Fibroblast of lung (primary cell): ENCODE data around the gene UBE2E3. TPM values are rescaled to one million over a fixed set of nuclear protein-coding genes. Genes with fewer than 3 reads are reported as not detected.

Experiments used
- DNase-seq, 2 donors: peaks; one replicate each; pipeline versions ENCODE4 v3.0.0 to v3.0.0-alpha.2; 2010; ENCODE audit warnings: low read depth in 2 of 2
- H2AFZ ChIP-seq: 2 replicates; pipeline ENCODE4 v1.5.1; 2012; ENCODE audit warnings: low read length, control low read depth, inconsistent platforms
- H3K27ac ChIP-seq: 2 replicates; pipeline ENCODE4 v1.5.1; 2011; ENCODE audit warnings: low read length, control low read depth; ENCODE audit not compliant: insufficient read depth
- H3K27me3 ChIP-seq: 2 replicates; pipeline ENCODE4 v1.5.1; 2011; ENCODE audit warnings: mild to moderate bottlenecking, low read length; ENCODE audit not compliant: control insufficient read depth, insufficient read depth
- H3K36me3 ChIP-seq: 2 replicates; pipeline ENCODE4 v1.5.1; 2011; ENCODE audit warnings: low read length; ENCODE audit not compliant: control insufficient read depth, insufficient read depth
- H3K4me1 ChIP-seq: 2 replicates; pipeline ENCODE4 v1.5.1; 2011; ENCODE audit warnings: low read length; ENCODE audit not compliant: control insufficient read depth, insufficient read depth; ENCODE audit errors: extremely low read depth
- H3K4me2 ChIP-seq: 2 replicates; pipeline ENCODE4 v1.5.1; 2011; ENCODE audit warnings: low read length, control low read depth; ENCODE audit not compliant: insufficient read depth; ENCODE audit errors: extremely low read depth
- H3K4me3 ChIP-seq, 4 experiments: fragments of 200-600 bp in 1 of 4; sonication (generic) in 1 of 4; replicated peaks in 1 of 4; 2 replicates each; pipeline ENCODE4 v1.5.1; 2011 to 2016; ENCODE audit warnings: low read length in 4 of 4, low read depth in 3 of 4, mild to moderate bottlenecking in 3 of 4, control low read depth in 2 of 4, inconsistent platforms in 1 of 4, mixed read lengths in 1 of 4; ENCODE audit not compliant: insufficient read depth in 1 of 4; ENCODE audit errors: control extremely low read depth in 1 of 4
- H3K79me2 ChIP-seq: 2 replicates; pipeline ENCODE4 v1.5.1; 2012; ENCODE audit warnings: mild to moderate bottlenecking, low read length, inconsistent platforms; ENCODE audit not compliant: control insufficient read depth, insufficient read depth
- H3K9ac ChIP-seq: 2 replicates; pipeline ENCODE4 v1.5.1; 2011; ENCODE audit warnings: mild to moderate bottlenecking, low read length, control low read depth; ENCODE audit not compliant: insufficient read depth
- H3K9me3 ChIP-seq: 2 replicates; pipeline ENCODE4 v1.5.1; 2012; ENCODE audit warnings: low read depth, low read length; ENCODE audit not compliant: control insufficient read depth, insufficient read depth
- H4K20me1 ChIP-seq: 2 replicates; pipeline ENCODE4 v1.5.1; 2011; ENCODE audit warnings: low read length; ENCODE audit not compliant: control insufficient read depth, insufficient read depth; ENCODE audit errors: extremely low read depth
- EZH2 ChIP-seq: IDR thresholded peaks from 2 replicates; pipeline ENCODE4 v1.5.1; 2012; ENCODE audit warnings: low read length, control low read depth, mild to moderate bottlenecking; ENCODE audit errors: missing control alignments
- polyA plus RNA-seq, 2 donors: library from polyadenylated mRNA; depleted of rRNA in 1 of 2; stranded (reverse) in 1 of 2; unstranded in 1 of 2; fragments of >200 nt; gene quantifications; 2 replicates each; pipeline ENCODE4 v1.2.1, GENCODE V29; 2011 to 2012; ENCODE audit warnings: missing spikeins in 1 of 2
- total RNA-seq: library from RNA; depleted of rRNA; stranded (reverse); fragments of >200 nt; gene quantifications from 2 replicates; pipeline ENCODE4 v1.2.1, GENCODE V29; 2014
- TF ChIP-seq, protein P1 (sequence below), 2 donors: IDR thresholded peaks in 1 of 2; conservative IDR thresholded peaks in 1 of 2; 1 replicate in 1 of 2; 2 replicates in 1 of 2; pipeline ENCODE4 v1.5.1; 2011 to 2012; ENCODE audit warnings: low read length in 2 of 2, control low read depth in 1 of 2, inconsistent platforms in 1 of 2, low read depth in 1 of 2, mild to moderate bottlenecking in 1 of 2

Gene UBE2E3
- total and polyA plus RNA-seq, 2 donors (not counting 1 experiment from before 2014, with no cell fraction given): 57.5 to 138 TPM

DNA sequence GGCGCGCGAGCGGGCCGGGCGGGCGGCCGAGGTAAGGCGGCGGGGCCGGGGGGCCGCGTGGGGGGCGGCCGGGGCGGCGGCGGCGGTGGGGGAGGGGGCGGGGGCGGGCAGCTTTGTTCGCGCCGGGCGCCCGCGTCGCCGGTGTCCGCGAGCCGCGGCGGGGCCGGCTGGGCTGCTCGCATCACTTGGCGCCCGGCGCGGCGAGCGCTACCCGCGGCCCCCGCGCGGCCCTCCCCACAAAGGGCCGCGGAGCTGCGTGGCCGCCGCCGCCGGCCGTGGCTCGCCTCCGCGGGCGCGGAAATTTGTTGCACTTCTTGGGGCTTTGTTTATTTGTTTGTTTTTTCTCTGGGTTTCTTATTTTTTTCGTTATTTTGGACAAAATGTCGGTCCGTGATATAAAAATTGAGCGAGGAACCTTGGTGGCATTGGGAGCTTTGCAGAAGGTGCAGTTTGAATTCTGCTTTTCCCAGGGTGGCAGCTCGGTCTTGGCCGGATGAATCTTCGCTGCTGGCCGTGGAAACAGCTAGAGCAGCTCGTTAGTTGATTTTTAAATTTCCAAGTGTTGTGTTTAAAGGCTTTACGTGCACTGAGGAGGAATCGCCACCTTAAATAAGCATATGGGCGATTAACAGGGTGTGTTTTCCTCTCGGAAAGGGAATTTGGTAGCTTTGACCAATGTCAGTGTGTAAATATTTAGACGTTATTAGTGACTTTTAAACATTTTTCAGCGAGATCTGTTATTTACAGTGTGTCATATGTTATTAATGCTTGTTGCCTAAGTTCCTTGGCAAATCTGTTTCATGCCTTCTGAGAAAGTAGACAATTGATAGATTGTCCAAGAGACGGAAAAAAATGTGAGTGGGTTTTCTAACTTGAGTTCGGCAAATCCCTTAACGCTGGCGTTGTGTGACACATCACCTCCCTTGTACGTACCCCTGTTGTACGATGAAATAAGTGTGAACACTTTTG lies 822 bp downstream of the UBE2E3 start:
- Histone ChIP-seq H2AFZ (no peak overlapping the region), H3K9me3 (no peaks in the 10 kb centered on the region), H3K4me2 (peak overlapping the region; percentile 95), H3K27ac (peak overlapping the region; percentile 72), H3K79me2 (peaks cover 49% of the 10 kb centered on the region), H3K4me1 (peaks cover 16% of the 10 kb centered on the region), H3K4me3 (peak overlapping the region; percentile 74 to 99 (median 85)), H4K20me1 (no peaks in the 10 kb centered on the region), H3K27me3 (no peaks in the 10 kb centered on the region), H3K36me3 (no peaks in the 10 kb centered on the region), H3K9ac (peak overlapping the region; percentile 56)
- TF ChIP-seq, protein P1, sequence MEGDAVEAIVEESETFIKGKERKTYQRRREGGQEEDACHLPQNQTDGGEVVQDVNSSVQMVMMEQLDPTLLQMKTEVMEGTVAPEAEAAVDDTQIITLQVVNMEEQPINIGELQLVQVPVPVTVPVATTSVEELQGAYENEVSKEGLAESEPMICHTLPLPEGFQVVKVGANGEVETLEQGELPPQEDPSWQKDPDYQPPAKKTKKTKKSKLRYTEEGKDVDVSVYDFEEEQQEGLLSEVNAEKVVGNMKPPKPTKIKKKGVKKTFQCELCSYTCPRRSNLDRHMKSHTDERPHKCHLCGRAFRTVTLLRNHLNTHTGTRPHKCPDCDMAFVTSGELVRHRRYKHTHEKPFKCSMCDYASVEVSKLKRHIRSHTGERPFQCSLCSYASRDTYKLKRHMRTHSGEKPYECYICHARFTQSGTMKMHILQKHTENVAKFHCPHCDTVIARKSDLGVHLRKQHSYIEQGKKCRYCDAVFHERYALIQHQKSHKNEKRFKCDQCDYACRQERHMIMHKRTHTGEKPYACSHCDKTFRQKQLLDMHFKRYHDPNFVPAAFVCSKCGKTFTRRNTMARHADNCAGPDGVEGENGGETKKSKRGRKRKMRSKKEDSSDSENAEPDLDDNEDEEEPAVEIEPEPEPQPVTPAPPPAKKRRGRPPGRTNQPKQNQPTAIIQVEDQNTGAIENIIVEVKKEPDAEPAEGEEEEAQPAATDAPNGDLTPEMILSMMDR (conservative IDR thresholded peaks at IDR 0.05 in 1 of 2, IDR thresholded peaks at IDR 0.05 in 1 of 2; ENCODE audit: low read depth in 1 of 2, low read length in 2 of 2): no peak
- no peak for TF ChIP-seq EZH2
- DNase-seq: peak; percentile 56 to 66

DNA sequence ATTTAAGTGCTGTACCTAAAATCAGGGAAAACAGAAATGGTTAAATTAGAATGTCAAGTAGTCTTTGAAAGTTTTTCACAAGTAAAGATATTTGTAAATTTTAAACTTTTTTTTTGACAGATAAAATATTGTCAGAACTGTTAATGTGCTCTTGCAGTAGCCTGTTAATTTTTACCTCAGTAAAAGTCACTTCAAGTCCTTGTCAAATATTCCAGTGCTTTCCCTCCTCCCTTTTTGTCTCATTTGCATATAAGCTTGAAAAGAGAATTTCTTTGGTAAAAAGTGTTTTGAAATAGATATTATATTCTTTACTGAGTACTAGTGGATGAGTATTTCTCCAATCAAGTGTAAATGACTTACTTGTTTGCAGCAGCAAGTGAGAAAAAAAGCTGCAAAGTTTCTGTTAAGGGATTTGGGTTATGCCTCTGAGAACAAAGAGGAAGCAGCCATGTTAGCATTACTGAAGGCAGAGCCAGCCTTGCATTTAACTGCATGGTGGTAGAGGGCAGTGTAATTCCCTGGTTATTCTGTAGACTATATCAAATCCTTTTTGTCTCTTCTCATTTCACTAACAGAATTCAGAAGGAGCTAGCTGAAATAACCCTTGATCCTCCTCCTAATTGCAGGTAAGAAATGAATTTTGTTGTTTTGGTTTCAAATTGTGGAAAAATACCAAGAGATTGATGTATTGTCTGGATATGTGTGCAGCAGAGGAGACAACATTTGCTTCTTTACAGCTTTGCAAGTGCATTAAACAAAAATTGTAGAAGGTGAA lies 3.2 kb downstream of the UBE2E3 start:
- H3K4me1 ChIP-seq: peaks cover 16% of the 10 kb centered on the region
- H3K4me2 ChIP-seq: peak overlapping the region; percentile 95
- H2AFZ ChIP-seq: no peak overlapping the region
- peaks cover 74% of the 10 kb centered on the region for H3K79me2 ChIP-seq
- no peaks in the 10 kb centered on the region for H3K36me3 ChIP-seq
- TF ChIP-seq, protein P1 (conservative IDR thresholded peaks at IDR 0.05 in 1 of 2, IDR thresholded peaks at IDR 0.05 in 1 of 2; ENCODE audit: low read depth in 1 of 2, low read length in 2 of 2): peak; percentile 43 to 62
- no peak for TF ChIP-seq EZH2
- H3K27ac ChIP-seq: peak overlapping the region; percentile 18
- no peaks in the 10 kb centered on the region for H3K27me3 ChIP-seq
- peak overlapping the region; percentile 1 to 99 (median 83) for H3K4me3 ChIP-seq
- H4K20me1 ChIP-seq: no peaks in the 10 kb centered on the region
- no peaks in the 10 kb centered on the region for H3K9me3 ChIP-seq
- DNase-seq: peak; percentile 68 to 82
- H3K9ac ChIP-seq: no peak overlapping the region
